ENCODE data around the gene PRUNE1. TPM values are rescaled to one million over a fixed set of nuclear protein-coding genes. Genes with fewer than 3 reads are reported as not detected.

PRUNE1 gene
- total RNA-seq, 1 experiment from 2014 or later, result 30.7 TPM

DNA sequence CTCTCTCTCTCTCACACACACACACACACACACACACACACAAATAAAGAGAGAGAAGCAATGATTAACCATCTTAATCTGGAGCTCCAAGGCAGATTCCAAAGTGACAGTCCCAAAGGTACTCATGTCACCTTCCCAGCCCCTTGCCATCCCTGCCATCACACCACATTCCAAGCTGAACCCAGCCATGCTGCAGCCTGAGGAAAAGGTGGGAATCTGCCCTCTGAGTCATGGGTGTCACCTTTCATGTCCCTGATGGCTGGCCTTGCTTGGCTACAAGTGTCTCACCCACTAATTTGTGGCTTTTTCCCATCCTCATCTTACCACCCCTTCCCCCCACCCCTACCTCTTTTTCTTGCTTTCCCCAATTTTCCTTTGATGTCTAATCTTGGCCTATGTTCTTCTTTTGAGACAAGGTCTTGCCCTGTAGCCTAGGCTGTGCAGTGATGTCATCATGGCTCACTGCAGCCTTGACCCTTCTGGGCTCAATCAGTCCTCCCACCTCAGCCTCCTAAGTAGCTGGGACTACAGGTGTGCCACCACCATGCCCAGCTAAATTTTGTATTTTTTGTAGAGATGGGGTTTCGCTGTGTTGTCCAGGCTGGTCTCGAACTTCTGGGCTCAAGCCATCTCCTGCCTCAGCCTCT lies 22.9 kb upstream of the PRUNE1 start:
- Histone ChIP-seq H3K27ac (no peak overlapping the region), H3K4me1 (replicated peaks; ENCODE audit: insufficient read depth) (peaks cover 57% of the 10 kb centered on the region), H3F3A (ENCODE audit: insufficient read depth, low read depth) (peaks cover 36% of the 10 kb centered on the region), H3K4me2 (peak overlapping the region; percentile 10), H4K20me1 (ENCODE audit: insufficient read depth) (no peaks in the 10 kb centered on the region), H2AFZ (no peak overlapping the region), H3K9me3 (ENCODE audit: insufficient read depth, low read depth) (no peaks in the 10 kb centered on the region), H3K36me3 (ENCODE audit: low read depth) (no peaks in the 10 kb centered on the region), H3K27me3 (ENCODE audit: insufficient read depth, low read depth) (no peaks in the 10 kb centered on the region), H3K4me3 (no peak overlapping the region), H3K79me2 (ENCODE audit: low read depth) (peaks cover 19% of the 10 kb centered on the region; the same call in 1 of the 2 replicates), H3K9me2 (ENCODE audit: insufficient read depth) (no peaks in the 10 kb centered on the region)
- TF ChIP-seq, protein P1, sequence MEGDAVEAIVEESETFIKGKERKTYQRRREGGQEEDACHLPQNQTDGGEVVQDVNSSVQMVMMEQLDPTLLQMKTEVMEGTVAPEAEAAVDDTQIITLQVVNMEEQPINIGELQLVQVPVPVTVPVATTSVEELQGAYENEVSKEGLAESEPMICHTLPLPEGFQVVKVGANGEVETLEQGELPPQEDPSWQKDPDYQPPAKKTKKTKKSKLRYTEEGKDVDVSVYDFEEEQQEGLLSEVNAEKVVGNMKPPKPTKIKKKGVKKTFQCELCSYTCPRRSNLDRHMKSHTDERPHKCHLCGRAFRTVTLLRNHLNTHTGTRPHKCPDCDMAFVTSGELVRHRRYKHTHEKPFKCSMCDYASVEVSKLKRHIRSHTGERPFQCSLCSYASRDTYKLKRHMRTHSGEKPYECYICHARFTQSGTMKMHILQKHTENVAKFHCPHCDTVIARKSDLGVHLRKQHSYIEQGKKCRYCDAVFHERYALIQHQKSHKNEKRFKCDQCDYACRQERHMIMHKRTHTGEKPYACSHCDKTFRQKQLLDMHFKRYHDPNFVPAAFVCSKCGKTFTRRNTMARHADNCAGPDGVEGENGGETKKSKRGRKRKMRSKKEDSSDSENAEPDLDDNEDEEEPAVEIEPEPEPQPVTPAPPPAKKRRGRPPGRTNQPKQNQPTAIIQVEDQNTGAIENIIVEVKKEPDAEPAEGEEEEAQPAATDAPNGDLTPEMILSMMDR (conservative IDR thresholded peaks at IDR 0.05), result no peak
- no peak for TF ChIP-seq EZH2 (IDR thresholded peaks at IDR 0.05; ENCODE audit: low read depth)
- CTCF ChIA-PET, result interaction anchor here (0.6 to 1.1 kb wide), 3 partner anchors 44 to 73 kb away, joined by 4 to 10 read pairs (median 4); no protein-coding TSS in a partner anchor
- POLR2A ChIA-PET (ENCODE audit: unreplicated experiment), result interaction anchor here (0.6 to 0.7 kb wide), 4 partner anchors 11 to 213 kb away, joined by 4 to 18 read pairs (median 10); partner anchors contain the start of gene MLLT11
- intact Hi-C loops (cut with micrococcal nuclease; ENCODE audit: unreplicated experiment), result no loop called here
- BruUV-seq (replicated peaks), result no TSS peak
- peak; percentile 50 to 65 for DNase-seq

DNA sequence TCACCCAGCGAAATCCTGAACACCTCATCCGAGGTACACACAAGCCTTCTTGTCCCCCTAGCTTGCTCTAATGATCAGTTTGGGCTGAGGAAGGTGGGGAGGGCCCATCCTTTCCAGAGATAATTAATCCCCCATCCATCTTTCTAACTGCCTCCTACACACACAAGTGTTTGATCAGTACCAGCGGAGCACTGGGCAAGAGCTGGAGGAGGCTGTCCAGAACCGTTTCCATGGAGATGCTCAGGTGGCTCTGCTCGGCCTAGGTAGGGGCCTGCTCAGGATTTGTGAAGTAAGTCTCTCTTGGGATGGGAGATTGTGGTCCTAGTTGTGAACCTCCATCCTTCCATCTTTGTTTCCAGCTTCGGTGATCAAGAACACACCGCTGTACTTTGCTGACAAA lies 20.3 kb upstream of the PRUNE1 start:
- DNase-seq, result no peak
- no peaks in the 10 kb centered on the region for H3K27me3 ChIP-seq (ENCODE audit: insufficient read depth, low read depth)
- H3K79me2 ChIP-seq (ENCODE audit: low read depth), result peaks cover 18% of the 10 kb centered on the region; the same call in 1 of the 2 replicates
- H3K9me3 ChIP-seq (ENCODE audit: insufficient read depth, low read depth), result no peaks in the 10 kb centered on the region
- no TSS peak for BruUV-seq (replicated peaks)
- no peak for TF ChIP-seq EZH2 (IDR thresholded peaks at IDR 0.05; ENCODE audit: low read depth)
- TF ChIP-seq, protein P1 (conservative IDR thresholded peaks at IDR 0.05), result no peak
- H3K9me2 ChIP-seq (ENCODE audit: insufficient read depth), result no peaks in the 10 kb centered on the region
- no peaks in the 10 kb centered on the region for H3K36me3 ChIP-seq (ENCODE audit: low read depth)
- no peak overlapping the region for H3K27ac ChIP-seq
- H3F3A ChIP-seq (ENCODE audit: insufficient read depth, low read depth), result peaks cover 18% of the 10 kb centered on the region; the same call in 1 of the 2 replicates
- H4K20me1 ChIP-seq (ENCODE audit: insufficient read depth), result no peaks in the 10 kb centered on the region
- intact Hi-C loops (cut with micrococcal nuclease; ENCODE audit: unreplicated experiment), result no loop called here
- no peak overlapping the region for H3K4me3 ChIP-seq
- no peak overlapping the region for H3K4me2 ChIP-seq
- ChIA-PET CTCF (no interaction called here), POLR2A (ENCODE audit: unreplicated experiment) (no interaction called here)
- H2AFZ ChIP-seq, result no peak overlapping the region
- H3K4me1 ChIP-seq (replicated peaks; ENCODE audit: insufficient read depth), result peaks cover 31% of the 10 kb centered on the region

DNA sequence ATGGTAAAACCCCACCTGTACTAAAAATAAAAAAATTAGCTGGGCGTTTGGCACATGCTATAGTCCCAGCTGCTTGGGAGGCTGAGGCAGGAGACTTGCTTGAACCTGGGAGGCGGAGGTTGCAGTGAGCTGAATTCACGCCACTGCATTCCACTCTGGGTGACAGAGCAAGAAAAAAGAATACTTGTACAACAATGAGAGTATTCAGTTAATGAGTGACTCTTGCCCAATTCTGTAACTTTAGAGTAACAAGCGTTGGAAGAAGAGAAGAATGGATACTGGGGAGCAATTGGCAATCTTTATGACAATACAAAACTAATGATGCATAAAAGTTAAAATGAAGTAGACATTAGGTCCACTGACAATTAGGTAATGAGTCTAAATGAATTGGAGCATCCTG lies 15.6 kb upstream of the PRUNE1 start:
- no peaks in the 10 kb centered on the region for H3K9me3 ChIP-seq (ENCODE audit: insufficient read depth, low read depth)
- no peaks in the 10 kb centered on the region for H4K20me1 ChIP-seq (ENCODE audit: insufficient read depth)
- DNase-seq, result no peak
- no TSS peak for BruUV-seq (replicated peaks)
- no peak overlapping the region for H3K4me3 ChIP-seq
- no peak overlapping the region for H3K27ac ChIP-seq
- TF ChIP-seq EZH2 (IDR thresholded peaks at IDR 0.05; ENCODE audit: low read depth), result no peak
- 0 out of 2 replicates have a peak, but pooled peaks cover 5% of the 10 kb centered on the region for H3K4me1 ChIP-seq (replicated peaks; ENCODE audit: insufficient read depth)
- POLR2A ChIA-PET (ENCODE audit: unreplicated experiment), result no interaction called here
- H2AFZ ChIP-seq, result no peak overlapping the region
- H3K79me2 ChIP-seq (ENCODE audit: low read depth), result no peaks in the 10 kb centered on the region
- H3K27me3 ChIP-seq (ENCODE audit: insufficient read depth, low read depth), result no peaks in the 10 kb centered on the region
- no peak overlapping the region for H3K4me2 ChIP-seq
- intact Hi-C loops (cut with micrococcal nuclease; ENCODE audit: unreplicated experiment), result loop anchor here (10.0 kb wide), 1 partner anchor 178 kb away; no protein-coding TSS in a partner anchor
- H3K9me2 ChIP-seq (ENCODE audit: insufficient read depth), result no peaks in the 10 kb centered on the region
- CTCF ChIA-PET, result no interaction called here
- no peaks in the 10 kb centered on the region for H3K36me3 ChIP-seq (ENCODE audit: low read depth)
- peaks cover 9% of the 10 kb centered on the region; the same call in 1 of the 2 replicates for H3F3A ChIP-seq (ENCODE audit: insufficient read depth, low read depth)
